Muscle layer of colon (tissue), 2 donors: ENCODE data around the gene SUGCT.

Source experiments
- H3K27ac ChIP-seq: one replicate; pipeline ENCODE4 v1.7.0; 2013; ENCODE audit warnings: low read depth, mild to moderate bottlenecking, low read length, moderate library complexity
- H3K27me3 ChIP-seq, 2 donors: one replicate each; pipeline ENCODE4 v1.7.0; 2013; ENCODE audit warnings: low read length in 2 of 2, mild to moderate bottlenecking in 2 of 2; ENCODE audit not compliant: insufficient read depth in 2 of 2, control insufficient read depth in 1 of 2
- H3K36me3 ChIP-seq: one replicate; pipeline ENCODE4 v1.7.0; 2013; ENCODE audit warnings: mild to moderate bottlenecking, low read length; ENCODE audit not compliant: insufficient read depth
- H3K4me1 ChIP-seq: one replicate; pipeline ENCODE4 v1.7.0; 2013; ENCODE audit warnings: mild to moderate bottlenecking, low read length; ENCODE audit not compliant: insufficient read depth
- H3K4me3 ChIP-seq, 2 donors: one replicate each; pipeline ENCODE4 v1.7.0; 2013; ENCODE audit warnings: low read length in 2 of 2, low read depth in 1 of 2, mild to moderate bottlenecking in 1 of 2, moderate library complexity in 1 of 2
- H3K9ac ChIP-seq: one replicate; pipeline ENCODE4 v1.7.0; 2013; ENCODE audit warnings: low read length
- H3K9me3 ChIP-seq: one replicate; pipeline ENCODE4 v1.7.0; 2013; ENCODE audit warnings: mild to moderate bottlenecking, low read length
- donor health status: abdominal sarcoma.
- donor health status: Adenocarcinoma of cecum.

SUGCT gene

GRCh38 chr7:40808378-40808942, 673.7 kb downstream of the SUGCT start:
- Histone ChIP-seq H3K4me1 (no peaks in the 10 kb centered on the region), H3K36me3 (no peaks in the 10 kb centered on the region), H3K27ac (no peak overlapping the region), H3K27me3 (no peaks in the 10 kb centered on the region), H3K9me3 (no peaks in the 10 kb centered on the region), H3K4me3 (no peak overlapping the region), H3K9ac (no peak overlapping the region)

- H3K4me3 ChIP-seq: no peak overlapping the region
- H3K27me3 ChIP-seq: no peaks in the 10 kb centered on the region
- no peak overlapping the region for H3K9ac ChIP-seq
- no peaks in the 10 kb centered on the region for H3K4me1 ChIP-seq
- H3K36me3 ChIP-seq: no peaks in the 10 kb centered on the region
- H3K9me3 ChIP-seq: no peaks in the 10 kb centered on the region
- H3K27ac ChIP-seq: no peak overlapping the region
Measured at GRCh38 chr7:40810274-40810673, 675.5 kb downstream of the SUGCT start.

- Histone ChIP-seq H3K4me1 (no peaks in the 10 kb centered on the region), H3K36me3 (no peaks in the 10 kb centered on the region), H3K4me3 (no peak overlapping the region), H3K9ac (no peak overlapping the region), H3K9me3 (no peaks in the 10 kb centered on the region), H3K27ac (no peak overlapping the region), H3K27me3 (no peaks in the 10 kb centered on the region)
Measured at GRCh38 chr7:40811666-40812065, 676.9 kb downstream of the SUGCT start.

DNA sequence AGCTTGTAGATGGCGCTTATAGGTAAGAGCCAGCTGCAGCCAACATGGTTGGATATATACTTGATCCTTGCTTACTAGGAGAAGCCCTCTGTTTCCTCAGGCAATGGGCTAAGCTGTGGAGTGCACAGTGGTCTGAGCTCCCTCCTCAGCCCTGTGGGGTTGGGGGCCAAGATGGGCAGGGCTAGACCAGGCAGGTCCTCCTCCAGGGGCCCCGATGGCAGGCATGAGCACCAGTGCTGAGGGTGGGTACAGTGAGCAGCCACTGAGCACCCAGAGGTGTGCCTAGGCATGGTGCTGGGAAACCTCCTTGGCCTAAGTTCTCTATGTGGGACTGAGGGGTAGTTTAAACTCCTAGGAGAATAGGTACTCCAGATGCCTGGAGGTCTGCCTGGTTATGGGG, 680.2 kb downstream of the SUGCT start:
- H3K36me3 ChIP-seq: no peaks in the 10 kb centered on the region
- H3K27me3 ChIP-seq: no peaks in the 10 kb centered on the region
- H3K4me1 ChIP-seq: no peaks in the 10 kb centered on the region
- H3K27ac ChIP-seq: no peak overlapping the region
- no peaks in the 10 kb centered on the region for H3K9me3 ChIP-seq
- no peak overlapping the region for H3K4me3 ChIP-seq
- H3K9ac ChIP-seq: no peak overlapping the region

DNA sequence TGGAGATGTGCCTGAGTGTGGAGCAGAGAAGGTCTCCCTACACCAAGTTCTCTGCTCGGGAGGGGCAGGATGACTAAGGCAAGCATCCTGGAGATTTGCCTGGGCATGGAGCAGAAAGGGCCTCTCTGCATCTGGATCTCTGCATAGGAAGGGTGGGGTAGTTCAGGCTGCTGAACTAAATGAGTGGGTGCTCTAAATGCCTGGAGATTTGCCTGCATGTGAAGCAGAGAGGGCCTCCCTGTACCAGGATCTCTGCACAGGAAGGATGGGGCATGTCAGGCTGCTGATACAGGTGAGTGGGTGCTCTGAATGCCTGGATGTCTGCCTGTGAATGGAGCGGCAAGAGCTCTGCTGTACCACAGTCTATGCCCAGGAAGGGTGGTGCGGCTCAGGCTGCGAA, 680.7 kb downstream of the SUGCT start:
- Histone ChIP-seq H3K27ac (no peak overlapping the region), H3K27me3 (no peaks in the 10 kb centered on the region), H3K9ac (no peak overlapping the region), H3K4me3 (no peak overlapping the region), H3K36me3 (no peaks in the 10 kb centered on the region), H3K9me3 (no peaks in the 10 kb centered on the region), H3K4me1 (no peaks in the 10 kb centered on the region)

DNA sequence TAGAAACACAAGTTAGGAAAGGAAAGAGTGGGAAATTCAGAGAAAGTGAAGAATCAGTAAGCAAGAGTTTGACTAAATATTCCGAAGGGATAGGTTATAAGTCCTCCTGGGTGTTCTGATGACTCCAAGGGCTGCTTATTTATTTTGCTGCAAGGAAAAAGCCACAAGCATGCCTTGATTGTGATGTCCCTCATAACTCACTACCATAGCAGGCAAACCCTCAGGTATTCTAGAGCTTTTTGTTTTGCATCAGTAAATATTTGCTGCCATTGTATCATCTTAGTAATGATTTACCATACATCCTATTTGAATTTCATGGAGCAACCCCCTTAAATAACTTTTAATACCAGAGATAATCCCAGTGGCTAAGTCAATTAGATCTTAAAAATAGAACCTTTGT, 688.1 kb downstream of the SUGCT start:
- H3K9me3 ChIP-seq: no peaks in the 10 kb centered on the region
- no peaks in the 10 kb centered on the region for H3K4me1 ChIP-seq

DNA sequence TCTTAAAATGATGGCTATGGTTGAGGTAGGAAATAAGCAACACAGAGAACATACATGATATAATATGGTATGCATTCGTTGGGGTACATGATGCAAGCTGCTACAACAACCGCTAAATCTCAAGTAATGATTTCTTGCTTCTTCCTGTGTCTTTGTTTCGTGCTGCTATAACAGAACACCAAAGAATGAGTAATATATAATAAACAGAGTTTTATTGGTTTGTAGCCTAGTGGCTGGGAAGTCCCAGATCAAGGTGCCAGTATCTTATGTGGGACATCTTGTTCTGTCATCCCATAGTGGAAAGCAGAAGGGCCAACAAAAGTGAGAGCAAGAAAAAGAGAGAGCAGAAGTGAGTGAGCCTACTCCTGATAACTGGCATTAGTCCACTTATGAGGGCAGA, 689.7 kb downstream of the SUGCT start:
- H3K27me3 ChIP-seq: no peaks in the 10 kb centered on the region
- no peak overlapping the region for H3K4me3 ChIP-seq
- no peaks in the 10 kb centered on the region for H3K4me1 ChIP-seq
- H3K36me3 ChIP-seq: no peaks in the 10 kb centered on the region
- H3K27ac ChIP-seq: no peak overlapping the region
- H3K9ac ChIP-seq: no peak overlapping the region
- H3K9me3 ChIP-seq: no peaks in the 10 kb centered on the region

More for the DNA sequence above, 688.1 kb downstream of the SUGCT start:
- Histone ChIP-seq H3K4me3 (no peak overlapping the region), H3K9ac (no peak overlapping the region), H3K27me3 (no peaks in the 10 kb centered on the region), H3K36me3 (no peaks in the 10 kb centered on the region), H3K27ac (no peak overlapping the region)

DNA sequence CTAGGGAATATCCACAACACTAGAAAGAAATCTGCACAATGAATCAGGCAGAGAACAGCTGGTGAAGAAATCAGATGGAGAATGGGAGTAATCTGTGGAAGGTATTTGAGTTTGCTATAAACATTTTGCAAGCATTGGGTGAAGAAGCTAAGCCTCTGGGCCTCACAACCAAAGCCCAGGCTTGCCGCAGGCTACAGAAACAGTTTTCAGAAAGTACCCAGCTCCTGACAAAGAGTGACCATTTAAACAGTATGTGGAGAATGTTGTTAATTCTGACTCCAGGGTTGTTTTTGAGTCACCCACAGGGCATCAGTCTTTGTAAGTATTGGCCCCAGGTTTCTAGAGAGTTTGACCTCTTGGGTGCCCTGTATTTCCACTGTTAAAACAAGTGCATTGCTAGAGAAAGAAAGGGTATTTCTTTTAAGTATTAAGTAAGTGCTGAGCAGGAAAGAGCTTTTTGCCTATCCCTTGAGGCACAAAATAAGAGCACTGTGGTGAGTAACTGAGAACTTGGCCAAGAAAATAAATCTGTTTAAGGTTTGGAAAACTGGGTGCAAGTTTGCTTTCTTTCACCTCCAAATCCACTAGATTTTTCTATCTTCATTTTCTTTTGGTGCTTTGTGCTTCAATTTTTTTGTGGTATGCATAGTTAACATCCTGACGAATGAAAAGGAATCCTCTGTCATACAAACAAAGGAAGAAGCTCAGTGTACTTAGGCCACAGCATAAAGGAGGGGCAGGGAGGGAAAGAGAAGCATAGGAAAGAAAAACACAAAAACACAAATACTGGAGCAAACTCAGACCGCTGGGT, 691.8 kb downstream of the SUGCT start:
- Histone ChIP-seq H3K4me3 (no peak overlapping the region), H3K27me3 (no peaks in the 10 kb centered on the region), H3K36me3 (no peaks in the 10 kb centered on the region), H3K9me3 (no peaks in the 10 kb centered on the region), H3K4me1 (no peaks in the 10 kb centered on the region), H3K27ac (no peak overlapping the region), H3K9ac (no peak overlapping the region)

GRCh38 chr7:40827222-40828085, 692.6 kb downstream of the SUGCT start:
- Histone ChIP-seq H3K9me3 (no peaks in the 10 kb centered on the region), H3K9ac (no peak overlapping the region), H3K36me3 (no peaks in the 10 kb centered on the region), H3K27ac (no peak overlapping the region), H3K27me3 (no peaks in the 10 kb centered on the region), H3K4me1 (no peaks in the 10 kb centered on the region), H3K4me3 (no peak overlapping the region)

DNA sequence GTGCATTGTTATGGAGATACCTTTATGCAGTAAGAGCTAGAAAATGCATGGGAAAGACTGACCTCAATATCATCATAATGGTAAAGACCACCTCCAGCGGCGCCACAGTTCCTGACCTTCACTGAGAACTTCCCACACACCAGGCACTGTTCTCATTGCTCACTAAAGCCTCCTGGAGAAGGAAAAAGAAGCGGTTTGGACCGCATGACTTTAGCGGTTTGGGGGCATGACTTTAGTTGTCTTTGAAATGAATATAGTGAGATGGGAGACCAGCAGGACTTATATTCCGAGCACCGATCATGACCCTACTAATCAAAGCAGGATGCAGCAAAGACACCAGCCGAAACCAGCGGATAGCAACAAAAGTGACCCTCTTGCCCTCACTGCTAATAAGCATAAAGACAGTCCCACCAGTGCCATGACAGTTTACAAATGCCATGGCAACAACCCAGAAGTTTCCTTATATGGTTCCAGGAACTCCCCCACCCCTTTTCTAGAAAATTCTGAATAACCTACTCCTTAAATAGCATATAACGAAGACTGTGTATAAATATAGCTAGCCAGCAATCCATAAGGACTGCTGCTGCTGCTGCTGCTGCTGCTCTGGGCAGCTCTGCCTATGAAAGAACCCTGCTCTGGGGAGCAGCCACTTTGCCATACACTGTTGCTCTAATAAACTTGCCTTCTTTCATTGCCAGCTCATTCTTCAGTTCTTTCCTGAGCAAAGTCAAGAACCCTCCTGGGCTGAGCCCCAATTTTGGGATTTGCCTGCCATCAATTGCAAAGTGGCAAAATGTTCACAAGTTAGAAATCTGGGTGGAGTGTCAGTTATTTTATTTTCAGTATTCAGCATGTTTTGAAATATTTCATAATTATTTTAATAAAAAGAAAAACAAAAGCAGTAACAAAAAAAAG, 694.1 kb downstream of the SUGCT start:
- Histone ChIP-seq H3K27ac (no peak overlapping the region), H3K36me3 (no peaks in the 10 kb centered on the region), H3K4me1 (no peaks in the 10 kb centered on the region), H3K27me3 (no peaks in the 10 kb centered on the region), H3K9ac (no peak overlapping the region), H3K9me3 (no peaks in the 10 kb centered on the region), H3K4me3 (no peak overlapping the region)
